Activated CD4-positive, alpha-beta T cell treated with anti-CD3 and anti-CD28 coated beads for 48 hours (primary cell): ENCODE measurements around the gene RNF31.
A peak's percentile ranks its signal among the peaks of the same experiment; 100 is the strongest.
"Not testable (repeated sequence)": the region's sequence is repeated elsewhere in the genome, so short reads cannot be mapped to it uniquely, and the experiment has no call there.

Source experiments
- DNase-seq: peaks from one replicate; pipeline ENCODE4 v3.0.0-alpha.2; 2020

RNF31 gene

DNA sequence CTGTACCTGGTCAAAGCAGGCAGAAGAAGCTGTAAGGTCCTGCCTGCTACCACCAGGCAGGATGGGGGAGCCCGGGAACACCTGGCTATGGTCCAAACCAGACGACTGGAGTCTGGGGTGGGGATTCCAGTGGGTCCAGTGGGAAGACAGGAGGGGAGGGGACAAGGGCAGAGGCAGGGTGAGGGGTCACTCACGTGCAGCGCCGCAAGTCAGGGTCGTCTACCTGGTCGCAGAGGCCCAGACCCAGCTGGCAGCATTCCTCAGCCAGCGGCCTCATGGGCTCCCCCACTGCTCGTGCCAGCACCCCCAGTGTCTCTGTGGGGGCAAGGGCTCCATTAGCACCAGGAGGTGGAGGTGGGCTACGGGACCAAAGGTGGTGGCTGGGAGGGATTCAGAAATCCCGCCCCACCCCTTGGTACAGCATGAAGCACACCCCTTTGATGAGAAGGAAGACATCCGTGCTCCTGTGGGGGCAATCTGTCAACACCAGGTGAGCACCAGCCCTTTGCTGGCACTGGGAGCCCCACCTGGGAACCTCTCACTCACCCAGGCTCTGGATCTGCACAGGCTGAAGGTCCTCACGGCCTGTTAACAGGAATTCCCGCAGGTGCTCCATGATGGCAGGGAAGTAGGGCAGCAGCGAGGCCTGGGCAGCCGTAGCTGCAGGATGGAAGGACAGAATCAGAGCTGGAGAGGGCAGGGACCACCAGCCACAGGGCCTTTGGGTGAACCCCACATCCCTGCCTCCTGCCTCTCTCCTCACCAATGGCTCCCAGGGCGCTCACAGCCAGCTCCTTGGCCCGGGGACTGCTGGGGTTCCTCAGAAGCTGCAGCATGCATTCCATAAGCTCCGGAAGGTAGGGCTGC, 37.0 kb downstream of the RNF31 start:
- no peak for DNase-seq

- DNase-seq = no peak
These were observed 37.7 kb downstream of the RNF31 start for GRCh38 chr14:24185026-24185425.

DNA sequence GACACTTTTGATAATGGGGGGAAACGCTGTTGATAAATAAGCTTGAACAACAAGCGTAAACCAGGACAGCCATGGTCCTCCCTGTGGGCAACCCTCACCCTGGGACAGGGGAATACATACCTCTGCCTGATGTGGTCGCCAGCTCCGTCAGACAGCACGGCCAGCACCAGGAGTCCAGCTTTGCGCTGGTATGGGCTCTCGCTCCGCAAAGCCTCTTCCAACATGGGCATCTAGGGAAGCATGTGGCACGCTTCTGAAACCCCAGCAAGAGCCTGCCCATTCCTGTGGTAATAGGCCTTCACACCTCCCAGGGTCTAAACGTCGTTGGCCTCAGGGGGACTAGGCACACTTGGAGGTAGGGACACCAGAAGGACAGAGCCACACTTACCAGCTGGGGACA, 38.4 kb downstream of the RNF31 start:
- DNase-seq = no peak

DNA sequence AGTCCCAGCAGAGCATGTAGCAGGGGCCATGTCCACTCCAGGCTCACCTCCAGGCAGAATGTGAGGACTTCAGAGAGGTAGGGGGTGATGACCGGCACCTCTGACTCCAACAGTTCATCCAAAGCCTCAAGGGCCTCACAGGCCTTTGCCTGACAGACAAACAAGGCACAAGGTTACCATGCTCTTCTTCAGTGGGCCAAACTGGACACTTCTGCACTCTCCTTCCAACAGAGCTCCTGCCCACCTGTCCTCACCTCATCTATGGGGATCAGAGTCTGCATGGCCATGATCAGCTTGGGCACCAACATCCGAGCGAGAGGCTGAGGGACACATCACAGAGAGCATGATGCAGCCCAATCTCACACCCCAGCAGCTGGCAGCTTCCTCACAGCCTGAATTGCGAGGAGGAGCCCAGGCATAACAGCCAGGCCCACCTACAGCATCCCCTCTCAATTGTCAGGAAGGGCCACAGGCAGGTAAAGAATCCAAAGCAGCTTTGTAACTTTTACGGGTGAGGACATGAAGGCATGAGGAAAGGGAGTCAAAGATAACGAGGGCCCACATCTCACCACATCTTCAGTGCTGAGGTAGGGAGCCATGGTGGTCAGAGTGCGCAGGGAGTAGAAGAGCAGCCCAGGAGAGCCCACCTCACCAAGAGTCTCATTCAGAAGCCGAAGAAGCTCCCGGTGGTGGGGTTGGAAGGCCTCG, 39.7 kb downstream of the RNF31 start:
- DNase-seq = no peak

GRCh38 chr14:24187539-24187915, 40.2 kb downstream of the RNF31 start:
- no peak for DNase-seq

DNA sequence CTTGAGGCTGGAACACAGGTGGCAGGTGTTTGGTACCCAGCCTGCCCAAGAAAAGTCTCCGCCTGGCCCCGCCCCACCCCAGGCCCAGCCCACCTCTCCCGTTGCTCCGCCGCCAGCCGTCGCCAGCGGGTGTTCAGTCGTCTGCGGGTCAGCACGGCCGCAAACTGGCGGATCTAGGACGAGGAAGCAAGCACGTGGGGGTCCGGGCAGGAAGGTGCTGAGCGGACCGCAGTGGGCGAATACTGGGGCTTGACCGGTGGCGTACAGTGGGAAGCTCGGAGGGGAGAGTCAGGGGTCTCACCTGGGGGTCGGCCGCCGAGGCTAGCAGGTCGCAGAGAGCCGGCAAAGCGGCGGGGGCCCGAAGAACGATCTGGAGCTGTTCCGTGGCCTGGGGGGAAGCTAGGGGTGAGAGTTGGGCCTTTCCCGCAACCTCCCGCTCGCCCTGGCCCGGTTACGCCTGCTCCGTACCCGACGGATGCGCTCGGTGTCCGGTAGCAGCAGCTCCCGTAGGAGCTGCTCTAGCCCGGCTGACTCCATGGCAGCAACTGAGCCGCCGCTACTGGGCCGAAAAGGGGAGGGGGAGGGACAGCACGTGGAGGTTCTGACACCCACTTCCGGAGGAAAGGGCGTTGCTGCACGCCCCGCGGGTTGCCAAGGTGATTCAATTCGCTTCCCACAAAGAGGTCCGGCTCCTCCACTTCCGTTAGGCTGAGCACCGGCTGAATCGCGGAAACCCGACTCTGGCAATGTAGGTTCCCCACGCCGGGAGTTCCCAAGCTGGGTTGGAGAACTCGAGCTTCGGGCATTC, 41.2 kb downstream of the RNF31 start, which contains the start of gene IPO4:
IPO4 (minus strand) TSS at position 566 of the 808 bp plus-strand sequence; CDS start at position 537, 29 bp downstream.
- peak; percentile 97 for DNase-seq

GRCh38 chr14:24189059-24189375, 41.7 kb downstream of the RNF31 start:
- no peak for DNase-seq

DNA sequence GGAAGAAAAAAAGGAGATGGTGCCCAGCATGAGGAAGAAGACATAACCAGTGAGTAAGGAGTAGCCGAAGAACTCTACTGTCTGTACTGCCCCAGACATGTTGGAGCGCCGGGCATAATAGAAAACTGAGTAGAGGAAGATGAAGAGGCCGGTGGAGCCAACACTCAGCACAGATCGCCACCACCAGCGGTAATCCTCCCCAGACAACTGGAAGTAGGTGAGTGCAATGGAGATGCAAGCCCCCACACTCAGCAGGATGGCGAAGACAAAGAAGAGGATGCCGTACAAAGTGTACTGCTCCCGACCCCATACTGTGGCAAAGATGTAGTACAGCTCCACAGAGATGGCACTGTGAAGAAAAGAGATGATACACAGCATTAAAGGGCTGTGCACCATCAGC, 42.2 kb downstream of the RNF31 start:
- no peak for DNase-seq

DNA sequence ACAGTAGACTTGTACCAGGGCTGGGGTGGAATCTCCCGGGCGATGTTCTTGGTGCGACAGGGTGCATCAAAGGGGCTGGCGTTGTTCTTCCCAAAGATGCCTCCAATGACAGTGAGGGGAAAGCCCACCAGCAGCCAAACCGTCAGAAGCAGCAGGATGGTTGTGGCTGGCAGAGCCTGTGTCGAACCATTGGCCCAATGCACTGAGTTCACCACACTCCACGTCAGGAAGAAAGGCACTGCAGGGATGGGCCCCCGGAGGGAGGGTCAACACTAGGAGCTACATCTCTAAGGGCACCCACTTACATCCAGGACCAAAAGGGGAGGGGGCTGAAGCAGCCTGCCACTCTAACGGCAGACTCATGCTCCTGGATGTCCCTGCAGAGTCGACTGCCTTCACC, 43.1 kb downstream of the RNF31 start:
- no peak for DNase-seq

- DNase-seq = no peak
These were observed 45.6 kb downstream of the RNF31 start for GRCh38 chr14:24192933-24193332.

GRCh38 chr14:24194186-24194872, 47.0 kb downstream of the RNF31 start:
- DNase-seq = no peak

- DNase-seq = no peak
These were observed 47.5 kb downstream of the RNF31 start for GRCh38 chr14:24194873-24195185.

GRCh38 chr14:24195186-24196070, 48.1 kb downstream of the RNF31 start, which contains the start of gene TM9SF1:
TM9SF1 (minus strand) TSS chr14:24195441; CDS start chr14:24195019, 422 bp downstream.
- peak; percentile 90 for DNase-seq

DNA sequence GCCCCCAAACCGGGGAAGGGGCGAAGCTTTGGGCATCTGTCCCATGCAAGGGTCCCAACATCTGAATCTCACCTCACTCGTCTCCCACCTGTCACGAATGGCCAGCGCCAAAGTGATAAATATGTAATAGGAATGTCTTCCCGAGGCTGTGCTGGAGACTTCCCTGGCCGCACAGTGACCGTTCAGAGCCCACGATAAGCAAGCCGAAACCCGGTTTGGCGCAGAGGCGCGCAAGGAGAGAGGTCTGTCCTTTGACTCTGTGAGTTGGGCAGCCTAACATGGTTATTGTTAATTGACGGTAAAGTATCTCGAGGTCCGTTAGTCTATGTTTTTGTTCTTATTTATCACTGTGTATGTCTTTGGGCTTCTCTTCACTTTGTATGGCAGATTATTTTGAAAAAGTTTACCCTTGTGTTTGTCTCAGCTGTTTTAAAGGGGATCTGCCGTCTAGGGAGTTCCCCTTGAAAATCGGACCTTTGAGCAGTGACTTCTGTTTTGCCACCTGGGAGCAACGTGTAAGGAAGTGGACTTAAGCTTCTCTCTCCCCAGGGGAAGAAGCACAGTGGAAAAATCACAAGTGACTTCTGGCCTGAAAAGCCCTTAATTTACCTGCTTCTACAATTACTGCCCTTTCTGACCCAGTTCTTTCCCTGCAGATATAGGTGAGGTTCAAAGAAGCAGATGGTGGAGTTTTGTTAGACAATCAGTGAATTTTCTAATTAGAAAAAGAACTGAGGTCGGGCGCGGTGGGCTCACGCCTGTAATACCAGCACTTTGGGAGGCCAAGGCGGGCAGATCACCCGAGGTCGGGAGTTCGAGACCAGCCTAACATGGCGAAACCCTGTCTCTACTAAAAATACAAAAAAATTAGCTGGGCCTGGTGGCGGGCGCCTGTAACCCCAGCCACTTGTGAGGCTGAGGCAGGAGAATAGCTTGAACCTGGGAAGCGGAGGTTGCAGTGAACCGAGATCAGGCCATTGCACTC, 49.1 kb downstream of the RNF31 start:
- no peak for DNase-seq

- no peak for DNase-seq
These were observed 49.8 kb downstream of the RNF31 start for GRCh38 chr14:24197056-24197450.

DNA sequence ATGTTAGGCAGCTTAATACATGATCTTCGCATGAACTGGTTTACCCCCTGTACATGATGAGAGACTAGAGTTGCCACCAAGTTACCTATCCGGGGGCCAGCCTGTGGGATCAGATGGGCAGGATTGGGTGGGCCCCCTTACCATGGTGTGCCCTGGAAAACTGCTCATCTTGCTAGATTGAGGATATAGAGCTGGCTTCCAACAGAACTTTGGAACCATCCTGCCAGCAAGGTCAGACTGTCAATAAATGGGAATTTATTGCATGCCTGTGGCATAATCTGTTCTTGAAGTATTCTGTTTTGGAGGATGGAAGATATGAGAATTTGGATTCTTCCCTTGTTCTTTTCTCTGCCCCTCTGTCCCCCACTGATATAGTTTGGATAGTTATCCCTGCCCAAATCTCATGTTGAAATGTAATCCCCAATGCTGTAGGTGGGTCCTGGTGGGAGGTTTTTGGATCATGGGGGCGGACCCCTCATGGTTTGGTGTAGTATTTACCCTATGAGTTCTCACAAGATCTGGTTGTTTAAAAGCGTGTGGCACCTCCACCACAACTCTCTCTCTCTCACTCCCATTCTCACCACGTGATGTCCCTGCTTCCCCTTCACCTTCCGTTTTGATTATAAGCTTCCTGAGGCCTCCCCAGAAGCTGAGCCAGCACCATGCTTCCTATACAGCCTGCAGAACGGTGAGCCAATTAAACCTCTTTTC, 51.7 kb downstream of the RNF31 start:
- DNase-seq = no peak

- DNase-seq = not testable (repeated sequence)
These were observed 55.2 kb downstream of the RNF31 start for GRCh38 chr14:24202538-24202937.

DNA sequence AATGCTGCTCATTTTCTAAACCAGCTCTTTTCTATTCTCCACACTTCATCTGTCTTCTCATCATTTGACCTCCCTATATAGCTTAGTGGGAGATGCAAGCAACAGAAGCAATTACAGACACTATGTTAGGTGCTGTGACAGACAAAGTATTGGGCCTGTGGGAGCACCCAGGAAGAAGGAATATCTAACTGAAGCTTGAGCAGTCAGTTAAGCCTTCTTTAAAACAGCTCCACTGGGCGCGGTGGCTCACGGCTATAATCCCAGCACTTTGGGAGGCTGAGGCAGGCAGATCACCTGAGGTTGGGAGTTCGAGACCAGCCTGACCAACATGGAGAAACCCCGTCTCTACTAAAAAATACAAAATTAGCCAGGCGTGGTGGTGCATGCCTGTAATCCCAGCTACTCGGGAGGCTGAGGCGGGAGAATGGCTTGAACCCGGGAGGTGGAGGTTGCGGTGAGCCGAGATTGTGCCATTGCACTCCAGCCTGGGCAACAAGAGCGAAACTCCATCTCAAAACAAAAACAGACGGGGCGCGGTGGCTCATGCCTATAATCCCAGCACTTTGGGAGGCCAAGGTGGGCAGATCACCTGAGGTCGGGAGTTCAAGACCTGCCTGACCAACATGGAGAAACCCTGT, 56.1 kb downstream of the RNF31 start:
- not testable (repeated sequence) for DNase-seq
